Upper lobe of right lung (tissue), 1 donor: ENCODE results near the gene FAM83G. TPM values are rescaled to one million over a fixed set of nuclear protein-coding genes. Genes with fewer than 3 reads are reported as not detected.

Experiments used
- ATAC-seq: fragments of 200-7000 bp; cut with Tn5 transposase; one replicate; pipeline ENCODE4 v1.9.1; 2020; ENCODE audit warnings: mild to moderate bottlenecking, moderate library complexity
- DNase-seq: peaks from one replicate; pipeline ENCODE4 v3.0.0-alpha.2; 2020
- H3K27ac ChIP-seq: fragments of 200-600 bp; one replicate; pipeline ENCODE4 v1.8.0; 2022
- H3K27me3 ChIP-seq: fragments of 200-600 bp; one replicate; pipeline ENCODE4 v1.8.0; 2022; ENCODE audit warnings: mild to moderate bottlenecking
- H3K36me3 ChIP-seq: fragments of 200-600 bp; one replicate; pipeline ENCODE4 v1.8.0; 2022
- H3K4me1 ChIP-seq: fragments of 200-600 bp; one replicate; pipeline ENCODE4 v1.8.0; 2022
- H3K4me3 ChIP-seq: fragments of 200-600 bp; one replicate; pipeline ENCODE4 v1.8.0; 2022; ENCODE audit warnings: mild to moderate bottlenecking
- H3K9me3 ChIP-seq: fragments of 200-600 bp; one replicate; pipeline ENCODE4 v1.8.0; 2022
- CTCF ChIP-seq: fragments of 200-600 bp; IDR thresholded peaks from one replicate; pipeline ENCODE4 v1.8.0; 2022; ENCODE audit warnings: antibody characterized with exemption
- intact Hi-C: fragments of 100-400 bp; cut with DNase I; formaldehyde crosslinking; loops from one replicate; pipeline ENCODE4 v1.11.0; 2022
- total RNA-seq: library from RNA; stranded (reverse); fragmentation: NEBNext Ultra II Directional; extraction: Animal tissue kit (Norgen Biotek cat#: 25700); gene quantifications from one replicate; pipeline ENCODE4 v1.2.1, GENCODE V29; 2021
- donor health status: DM: no; HTN: yes; CAD: no; lungs with severe emphysema.

The FAM83G gene
- total RNA-seq, 1 donor from 2014 or later, result 8.3 TPM

- no peaks in the 10 kb centered on the region for H3K9me3 ChIP-seq
- H3K4me1 ChIP-seq, result peaks cover 5% of the 10 kb centered on the region
- no peaks in the 10 kb centered on the region for H3K36me3 ChIP-seq
- DNase-seq (no peak), ATAC-seq (no peak)
- H3K27me3 ChIP-seq, result no peaks in the 10 kb centered on the region
- H3K4me3 ChIP-seq, result no peak overlapping the region
- H3K27ac ChIP-seq, result no peak overlapping the region
- no peak for TF ChIP-seq CTCF
- intact Hi-C loops, result no loop called here
These were observed 3.8 kb downstream of the FAM83G start for GRCh38 chr17:19000531-19001325.

- ATAC-seq, result no peak
- Histone ChIP-seq H3K36me3 (no peaks in the 10 kb centered on the region), H3K4me3 (no peak overlapping the region), H3K27ac (no peak overlapping the region), H3K4me1 (peaks cover 2% of the 10 kb centered on the region), H3K27me3 (no peaks in the 10 kb centered on the region), H3K9me3 (no peaks in the 10 kb centered on the region)
- intact Hi-C loops, result no loop called here
- TF ChIP-seq CTCF, result no peak
- DNase-seq, result no peak
These were observed 4.7 kb downstream of the FAM83G start for GRCh38 chr17:18999911-19000310.

GRCh38 chr17:18999394-18999793 is 5.2 kb downstream of the FAM83G start:
- intact Hi-C loops, result no loop called here
- Histone ChIP-seq H3K36me3 (no peaks in the 10 kb centered on the region), H3K9me3 (no peaks in the 10 kb centered on the region), H3K4me3 (no peak overlapping the region), H3K4me1 (no peaks in the 10 kb centered on the region), H3K27me3 (no peaks in the 10 kb centered on the region), H3K27ac (no peak overlapping the region)
- no peak for TF ChIP-seq CTCF
- no peak for DNase-seq
- ATAC-seq, result no peak

- no peak for ATAC-seq
- peaks cover 6% of the 10 kb centered on the region for H3K4me1 ChIP-seq
- intact Hi-C loops, result no loop called here
These were observed 6.8 kb downstream of the FAM83G start for GRCh38 chr17:18997650-18998196.

GRCh38 chr17:18996458-18996857 is 8.1 kb downstream of the FAM83G start:
- Histone ChIP-seq H3K9me3 (no peaks in the 10 kb centered on the region), H3K4me3 (no peak overlapping the region), H3K27ac (no peak overlapping the region), H3K4me1 (peaks cover 6% of the 10 kb centered on the region), H3K27me3 (no peaks in the 10 kb centered on the region), H3K36me3 (no peaks in the 10 kb centered on the region)
- TF ChIP-seq CTCF, result no peak
- intact Hi-C loops, result no loop called here
- ATAC-seq (no peak), DNase-seq (no peak)

More at GRCh38 chr17:18997650-18998196, 6.8 kb downstream of the FAM83G start:
- no peak for DNase-seq
- Histone ChIP-seq H3K27ac (no peak overlapping the region), H3K27me3 (no peaks in the 10 kb centered on the region), H3K36me3 (no peaks in the 10 kb centered on the region), H3K4me3 (no peak overlapping the region), H3K9me3 (no peaks in the 10 kb centered on the region)
- no peak for TF ChIP-seq CTCF
